IMR-90 (cell line): Measurements from ENCODE around the gene TRPC4AP. TPM values are rescaled to one million over a fixed set of nuclear protein-coding genes. Genes with fewer than 3 reads are reported as not detected.

ENCODE experiments used
- ATAC-seq: fragments of 200-7000 bp; cut with Tn5 transposase; 2 replicates; pipeline ENCODE4 v1.9.1; 2020; ENCODE audit warnings: low read depth, mild to moderate bottlenecking, moderate library complexity
- BruUV-seq: library from RNA; stranded (reverse); fragments of 400-500 nt; replicated peaks from 2 replicates; lab custom pipeline; 2021; lab: Mats Ljungman, UMichigan
- CTCF ChIA-PET: fragments of 300-600 bp; formaldehyde crosslinking; extraction: SDS; loops from one replicate; lab custom pipeline; 2021; ENCODE audit warnings: antibody characterized with exemption; lab: Yijun Ruan, JAX
- POLR2A ChIA-PET: fragments of 300-600 bp; sonication (Branson Sonifier 250); formaldehyde crosslinking; loops from one replicate; lab custom pipeline; 2022; ENCODE audit warnings: antibody characterized with exemption; ENCODE audit not compliant: unreplicated experiment; lab: Charles Lee
- DNase-seq: peaks from one replicate; pipeline ENCODE4 v3.0.0; 2013
- H2AFZ ChIP-seq: replicated peaks from 2 replicates; pipeline ENCODE3; 2013; ENCODE audit warnings: low read length, mild to moderate bottlenecking; ENCODE audit not compliant: poor library complexity
- H2AK5ac ChIP-seq: 2 replicates; pipeline ENCODE4 v1.6.1; 2013; ENCODE audit warnings: low read depth, low read length, inconsistent platforms
- H2AK9ac ChIP-seq: replicated peaks from 2 replicates; pipeline ENCODE3; 2013; ENCODE audit warnings: mild to moderate bottlenecking, low read depth, low read length, moderate library complexity; ENCODE audit not compliant: poor library complexity
- H2BK120ac ChIP-seq: 2 replicates; pipeline ENCODE4 v1.6.1; 2013; ENCODE audit warnings: low read depth, low read length, inconsistent platforms
- H2BK15ac ChIP-seq: 3 replicates; pipeline ENCODE4 v1.6.1; 2013; ENCODE audit warnings: low read depth, low read length, inconsistent platforms
- H2BK20ac ChIP-seq: 2 replicates; pipeline ENCODE4 v1.6.1; 2013; ENCODE audit warnings: low read depth, mild to moderate bottlenecking, inconsistent platforms, low read length, moderate library complexity
- H2BK5ac ChIP-seq: 2 replicates; pipeline ENCODE4 v1.6.1; 2013; ENCODE audit warnings: mild to moderate bottlenecking, low read depth, low read length, inconsistent platforms; ENCODE audit not compliant: poor library complexity, severe bottlenecking
- H3K14ac ChIP-seq: replicated peaks from 2 replicates; pipeline ENCODE4 v1.6.1; 2013; ENCODE audit warnings: low read depth, low read length, inconsistent platforms
- H3K18ac ChIP-seq: 2 replicates; pipeline ENCODE4 v1.6.1; 2013; ENCODE audit warnings: low read depth, low read length, control low read depth
- H3K23ac ChIP-seq: 2 replicates; pipeline ENCODE4 v1.6.1; 2013; ENCODE audit warnings: low read depth, low read length, inconsistent platforms
- H3K27ac ChIP-seq: 2 replicates; pipeline ENCODE4 v1.5.1; 2013; ENCODE audit warnings: mild to moderate bottlenecking, control low read depth, low read length; ENCODE audit not compliant: insufficient read depth
- H3K27me3 ChIP-seq: 2 replicates; pipeline ENCODE4 v1.6.1; 2013; ENCODE audit warnings: low read length; ENCODE audit not compliant: control insufficient read depth, insufficient read depth
- H3K36me3 ChIP-seq: 2 replicates; pipeline ENCODE4 v1.6.1; 2013; ENCODE audit warnings: low read length, mixed read lengths; ENCODE audit not compliant: control insufficient read depth, insufficient read depth
- H3K4ac ChIP-seq: 2 replicates; pipeline ENCODE4 v1.6.1; 2013; ENCODE audit warnings: low read depth, low read length, inconsistent platforms
- H3K4me1 ChIP-seq: 2 replicates; pipeline ENCODE4 v1.6.1; 2013; ENCODE audit warnings: low read length, mixed read lengths; ENCODE audit not compliant: control insufficient read depth, insufficient read depth
- H3K4me2 ChIP-seq: 2 replicates; pipeline ENCODE4 v1.6.1; 2013; ENCODE audit warnings: low read depth, mild to moderate bottlenecking, control low read depth, low read length, moderate library complexity
- H3K4me3 ChIP-seq: 2 replicates; pipeline ENCODE4 v1.5.1; 2013; ENCODE audit warnings: low read depth, mild to moderate bottlenecking, control low read depth, low read length, moderate library complexity; ENCODE audit not compliant: insufficient read depth
- H3K56ac ChIP-seq: 2 replicates; pipeline ENCODE4 v1.6.1; 2013; ENCODE audit warnings: low read length, inconsistent platforms; ENCODE audit not compliant: insufficient read depth; ENCODE audit errors: extremely low read depth
- H3K79me1 ChIP-seq, 2 experiments: 2 replicates each; pipeline ENCODE4 v1.6.1; 2013; ENCODE audit warnings: low read length in 2 of 2, inconsistent platforms in 1 of 2, low read depth in 1 of 2
- H3K9ac ChIP-seq: 2 replicates; pipeline ENCODE4 v1.6.1; 2013; ENCODE audit warnings: low read depth, low read length, control low read depth
- H3K9me1 ChIP-seq: 2 replicates; pipeline ENCODE4 v1.6.1; 2013; ENCODE audit warnings: low read length, inconsistent platforms; ENCODE audit not compliant: insufficient read depth
- H3K9me3 ChIP-seq: 2 replicates; pipeline ENCODE4 v1.6.1; 2013; ENCODE audit warnings: low read length; ENCODE audit not compliant: control insufficient read depth, insufficient read depth
- H4K20me1 ChIP-seq: 2 replicates; pipeline ENCODE4 v1.6.1; 2013; ENCODE audit warnings: low read length, inconsistent platforms; ENCODE audit not compliant: insufficient read depth
- H4K5ac ChIP-seq: 2 replicates; pipeline ENCODE4 v1.6.1; 2013; ENCODE audit warnings: mild to moderate bottlenecking, low read depth, low read length, control low read depth
- H4K8ac ChIP-seq, 2 experiments: 2 replicates each; pipeline ENCODE4 v1.6.1; 2013; ENCODE audit warnings: low read depth in 2 of 2, low read length in 2 of 2, control low read depth in 1 of 2, inconsistent platforms in 1 of 2
- H4K91ac ChIP-seq: 2 replicates; pipeline ENCODE4 v1.6.1; 2013; ENCODE audit warnings: low read depth, low read length, inconsistent platforms; ENCODE audit not compliant: insufficient read depth
- MAFK ChIP-seq: IDR thresholded peaks from 2 replicates; pipeline ENCODE4 v1.6.1; 2012; ENCODE audit warnings: low read depth, low read length, improper control_type of control experiment
- MAZ ChIP-seq: IDR thresholded peaks from 2 replicates; pipeline ENCODE4 v1.6.1; 2012; ENCODE audit warnings: low read depth, mild to moderate bottlenecking, low read length, improper control_type of control experiment, moderate library complexity, borderline replicate concordance
- RAD21 ChIP-seq: IDR thresholded peaks from 2 replicates; pipeline ENCODE4 v1.6.1; 2012; ENCODE audit warnings: low read length, improper control_type of control experiment
- WGBS, 2 experiments: methylation state at CpG; one replicate each; pipeline versions ENCODE4 v1.1.5 to v1.1.7; 2013; ENCODE audit warnings: missing lambda C conversion rate in 2 of 2; ENCODE audit not compliant: insufficient read length in 1 of 2; ENCODE audit errors: extremely low coverage in 2 of 2; 5-methylcytosine and 5-hydroxymethylcytosine counted together
- dilution Hi-C: fragments of 300-500 bp; cut with HindIII; formaldehyde crosslinking; loops from one replicate; pipeline ENCODE4 v1.14.3; 2018; ENCODE audit warnings: low sequenced_read_pairs; ENCODE audit not compliant: unreplicated experiment
- in situ Hi-C: fragments of 300-500 bp; cut with MboI; formaldehyde crosslinking; loops from 3 replicates; pipeline ENCODE4 v1.14.3; 2019; ENCODE audit warnings: low sequenced_read_pairs, inconsistent platforms, mixed read lengths
- intact Hi-C: fragments of 100-400 bp; cut with micrococcal nuclease; formaldehyde crosslinking; loops from 2 replicates; pipeline ENCODE4 v1.10.0; 2022
- polyA plus RNA-seq, 3 experiments: library from polyadenylated mRNA; depleted of rRNA; stranded (reverse); fragments of >200 nt; gene quantifications; 2 replicates each; pipeline ENCODE4 v1.2.3, GENCODE V29; 2012; ENCODE audit warnings: low replicate concordance in 1 of 3
- total RNA-seq: library from RNA; depleted of rRNA; stranded (reverse); fragments of >200 nt; gene quantifications from 2 replicates; pipeline ENCODE4 v1.2.3, GENCODE V29; 2012
- TF ChIP-seq, protein P1 (sequence below): fragments of 150-350 bp; IDR thresholded peaks from 2 replicates; pipeline ENCODE4 v1.6.1; 2016; ENCODE audit warnings: low read depth, mild to moderate bottlenecking, low read length, moderate library complexity, borderline replicate concordance

Gene TRPC4AP
- total and polyA plus RNA-seq, 2 of the 4 experiments (the other 2 are of a cell fraction), result 41.0 to 81.0 TPM

DNA sequence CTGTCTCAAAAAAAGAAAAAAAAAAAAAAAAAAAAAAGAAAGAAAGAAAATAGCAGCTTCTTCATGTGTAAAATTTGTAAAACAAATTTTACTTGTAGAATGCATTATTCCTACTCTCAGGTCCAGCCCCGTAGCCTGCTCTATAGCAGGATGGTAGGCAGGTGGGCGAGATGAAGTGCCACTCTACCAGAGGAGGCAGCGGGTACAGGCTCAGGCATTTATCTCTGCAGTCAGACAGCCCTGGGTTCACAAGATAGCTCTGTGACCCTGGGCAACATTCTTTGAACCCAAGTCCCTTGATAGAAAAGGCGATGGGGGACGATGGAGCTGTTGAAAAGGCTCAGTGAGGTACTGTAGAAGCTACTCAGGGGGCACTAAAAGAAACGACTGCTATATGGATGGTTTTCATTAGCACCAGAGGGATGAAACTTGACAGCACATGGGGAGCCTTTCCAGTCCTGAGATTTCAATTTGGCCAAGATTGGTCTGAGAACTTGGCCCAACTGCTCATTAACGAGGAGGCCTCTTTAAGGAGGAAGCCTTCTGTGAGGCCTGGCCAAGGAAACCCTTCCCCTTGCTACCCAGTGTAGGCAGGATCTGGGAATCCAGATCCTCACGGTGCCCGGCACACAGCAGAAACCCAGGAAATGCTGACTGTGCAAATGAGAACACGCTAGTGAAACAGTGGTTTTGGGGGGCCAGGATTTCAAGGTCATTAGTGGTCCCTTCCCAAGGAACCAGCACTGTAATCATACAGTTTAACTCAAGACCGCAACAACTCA is 73.8 kb downstream of the TRPC4AP start:
- Histone ChIP-seq H3K9ac (no peak overlapping the region), H3K9me3 (no peaks in the 10 kb centered on the region), H2BK20ac (no peak overlapping the region), H3K36me3 (peaks cover 59% of the 10 kb centered on the region), H2AK5ac (no peak overlapping the region), H3K23ac (no peak overlapping the region), H3K14ac (no peak overlapping the region; the same call in 1 of the 2 replicates), H3K27me3 (no peaks in the 10 kb centered on the region), H3K18ac (no peak overlapping the region), H3K27ac (no peak overlapping the region), H2BK120ac (no peak overlapping the region), H3K4me2 (no peak overlapping the region), H3K4me1 (peaks cover 8% of the 10 kb centered on the region), H3K4me3 (no peak overlapping the region), H2BK5ac (peak overlapping the region; percentile 16), H3K79me1 (peaks cover 18 to 73% of the 10 kb centered on the region in 2 experiments), H4K91ac (no peak overlapping the region), H4K5ac (no peak overlapping the region), H2AK9ac (no peak overlapping the region), H2AFZ (peak overlapping the region; percentile 13), H3K4ac (no peak overlapping the region), H3K9me1 (peaks cover 10% of the 10 kb centered on the region), H4K8ac (no peak overlapping the region), H2BK15ac (no peak overlapping the region), H3K56ac (no peak overlapping the region), H4K20me1 (peaks cover 27% of the 10 kb centered on the region)
- dilution Hi-C loops, result no loop called here
- 100% methylated on average over 2 of the region's 11 CpGs; no CpG with 5 or more reads in 1 of the 2 experiments for WGBS, 2 experiments
- intact Hi-C loops, result loop anchor here (5.0 kb wide), 1 partner anchor 146 kb away; the partner anchor contains the start of gene GGT7
- no TSS peak for BruUV-seq
- ATAC-seq, result no peak
- no peak for DNase-seq
- ChIA-PET POLR2A (no interaction called here), CTCF (no interaction called here)
- TF ChIP-seq MAZ, result no peak
- no peak for TF ChIP-seq RAD21
- TF ChIP-seq, protein P1, sequence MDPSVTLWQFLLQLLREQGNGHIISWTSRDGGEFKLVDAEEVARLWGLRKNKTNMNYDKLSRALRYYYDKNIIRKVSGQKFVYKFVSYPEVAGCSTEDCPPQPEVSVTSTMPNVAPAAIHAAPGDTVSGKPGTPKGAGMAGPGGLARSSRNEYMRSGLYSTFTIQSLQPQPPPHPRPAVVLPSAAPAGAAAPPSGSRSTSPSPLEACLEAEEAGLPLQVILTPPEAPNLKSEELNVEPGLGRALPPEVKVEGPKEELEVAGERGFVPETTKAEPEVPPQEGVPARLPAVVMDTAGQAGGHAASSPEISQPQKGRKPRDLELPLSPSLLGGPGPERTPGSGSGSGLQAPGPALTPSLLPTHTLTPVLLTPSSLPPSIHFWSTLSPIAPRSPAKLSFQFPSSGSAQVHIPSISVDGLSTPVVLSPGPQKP, result no peak
- TF ChIP-seq MAFK, result peak; percentile 97
- in situ Hi-C loops, result no loop called here
